ENCODE measurements around the gene ATAD3A. TPM values are rescaled to one million over a fixed set of nuclear protein-coding genes. Genes with fewer than 3 reads are reported as not detected.
"Not testable (repeated sequence)": the region's sequence is repeated elsewhere in the genome, so short reads cannot be mapped to it uniquely, and the experiment has no call there.

ATAD3A gene
- total and polyA plus RNA-seq, 9 of the 15 experiments (the other 6 are each of a cell fraction or from before 2014, with no cell fraction given), result 0.10 to 173 (median 36.7) TPM

DNA sequence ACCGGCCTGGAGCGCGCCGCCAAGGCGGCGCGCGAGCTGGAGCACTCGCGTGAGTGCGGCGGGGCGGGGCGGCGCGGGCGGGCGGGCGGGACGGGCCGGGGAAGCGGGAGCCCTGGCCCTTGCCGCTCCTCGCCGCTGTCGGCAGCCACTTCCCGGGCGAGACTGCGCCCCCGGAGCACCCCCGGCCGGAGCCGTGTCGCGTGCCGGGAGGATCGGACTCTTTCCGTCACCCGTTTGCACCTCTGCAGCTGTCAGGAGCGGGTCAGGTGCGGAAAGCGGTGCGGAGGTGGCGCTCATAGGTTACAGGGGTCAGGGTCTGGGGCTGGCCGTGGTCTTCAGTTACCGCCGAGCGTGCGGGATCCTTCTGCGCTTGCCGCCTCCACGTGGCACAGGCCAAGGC is 463 bp downstream of the ATAD3A start:
- peak in 1 of 4 experiments; percentile 45 for DNase-seq (ENCODE audit: extremely low read depth in 1 of 4, low spot score in 3 of 4)

DNA sequence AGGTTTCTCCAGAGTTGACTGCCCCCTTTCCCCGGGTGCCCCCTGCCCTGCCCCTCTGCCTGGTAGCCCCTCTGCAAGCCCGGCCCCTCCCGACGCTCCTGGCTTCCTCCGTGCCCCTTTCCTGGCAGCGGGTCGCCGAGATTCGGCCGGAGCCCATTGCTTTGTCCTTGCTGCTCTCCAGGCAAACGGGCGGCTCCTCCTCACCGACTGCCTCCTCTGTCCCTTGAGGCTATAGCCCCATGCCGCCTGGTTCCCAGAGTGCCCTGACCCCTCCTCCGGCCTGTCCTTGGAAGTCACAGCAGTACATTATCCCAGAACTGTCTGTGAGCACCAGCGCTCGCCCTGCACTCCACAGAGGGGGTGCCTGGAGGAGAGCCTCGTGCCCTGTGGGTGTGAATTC is 1.7 kb downstream of the ATAD3A start:
- DNase-seq (ENCODE audit: extremely low read depth in 1 of 4, low spot score in 3 of 4); H3K27me3 ChIP-seq (ENCODE audit: control insufficient read depth in 2 of 2, insufficient read depth in 2 of 2, low read length in 2 of 2); H4K20me1 ChIP-seq (replicated peaks; ENCODE audit: control insufficient read depth, insufficient read depth, low read length); FAIRE-seq; BruUV-seq (replicated peaks); H3K27ac ChIP-seq (ENCODE audit: extremely low read depth, low read depth, low read length); H2AFZ ChIP-seq (ENCODE audit: low read depth, low read length); H3K4me2 ChIP-seq (ENCODE audit: insufficient read depth, low read length); H3K9me3 ChIP-seq (replicated peaks; ENCODE audit: control insufficient read depth, insufficient read depth, low read depth, low read length); CTCF ChIA-PET (ENCODE audit: low intra/inter-chr PET ratio); H3K9me1 ChIP-seq (ENCODE audit: control insufficient read depth, insufficient read depth, low read length); POLR2A ChIA-PET; in situ Hi-C loops (cut with MboI); ATAC-seq: not testable (repeated sequence)
- Histone ChIP-seq H3K4me1 (replicated peaks in 1 of 2; ENCODE audit: control insufficient read depth in 2 of 2, insufficient read depth in 2 of 2, low read length in 2 of 2) (peaks cover 0 to 26% of the 10 kb centered on the region in 2 experiments; a peak in 2 of 5 replicates), H3K4me3 (peak overlapping the region; percentile 93; the same call in 1 of the 2 replicates), H3K9ac (ENCODE audit: insufficient read depth in 1 of 2, low read depth in 2 of 2, low read length in 2 of 2) (peak overlapping the region in 1 of 2 experiments; percentile 82; a peak in 2 of 4 replicates), H3K79me2 (ENCODE audit: control insufficient read depth, insufficient read depth, low read length) (peaks cover 45% of the 10 kb centered on the region), H3K36me3 (ENCODE audit: control insufficient read depth, insufficient read depth, low read length) (peaks cover 39% of the 10 kb centered on the region; the same call in 2 of the 3 replicates)
- intact Hi-C loops (cut with micrococcal nuclease), result loop anchor here (5.0 to 10.0 kb wide), 2 partner anchors 119 to 394 kb away; partner anchors contain the start of gene CCNL2
- WGBS (ENCODE audit: insufficient coverage, low coverage, missing lambda C conversion rate), result 81% methylated on average over 6 of the region's 18 CpGs

More for the DNA sequence above, 463 bp downstream of the ATAD3A start:
- peak overlapping the region; percentile 78; the same call in 1 of the 2 replicates for H3K4me2 ChIP-seq (ENCODE audit: insufficient read depth, low read length)
- H3K36me3 ChIP-seq (ENCODE audit: control insufficient read depth, insufficient read depth, low read length), result peaks cover 28% of the 10 kb centered on the region; the same call in 2 of the 3 replicates
- peak; percentile 17 for ATAC-seq
- FAIRE-seq; H4K20me1 ChIP-seq (replicated peaks; ENCODE audit: control insufficient read depth, insufficient read depth, low read length); BruUV-seq (replicated peaks); CTCF ChIA-PET (ENCODE audit: low intra/inter-chr PET ratio); H2AFZ ChIP-seq (ENCODE audit: low read depth, low read length); H3K9me3 ChIP-seq (replicated peaks; ENCODE audit: control insufficient read depth, insufficient read depth, low read depth, low read length); H3K27ac ChIP-seq (ENCODE audit: extremely low read depth, low read depth, low read length); POLR2A ChIA-PET; in situ Hi-C loops (cut with MboI); H3K9me1 ChIP-seq (ENCODE audit: control insufficient read depth, insufficient read depth, low read length); H3K27me3 ChIP-seq (ENCODE audit: control insufficient read depth in 2 of 2, insufficient read depth in 2 of 2, low read length in 2 of 2): not testable (repeated sequence)
- peak overlapping the region; percentile 66 to 100; a peak in 3 of 4 replicates for H3K9ac ChIP-seq (ENCODE audit: insufficient read depth in 1 of 2, low read depth in 2 of 2, low read length in 2 of 2)
- WGBS (ENCODE audit: insufficient coverage, low coverage, missing lambda C conversion rate), result 1% methylated on average over 30 of the region's 52 CpGs
- peaks cover 0 to 19% of the 10 kb centered on the region in 2 experiments; a peak in 2 of 5 replicates for H3K4me1 ChIP-seq (replicated peaks in 1 of 2; ENCODE audit: control insufficient read depth in 2 of 2, insufficient read depth in 2 of 2, low read length in 2 of 2)
- TF ChIP-seq SIN3A (IDR thresholded peaks at IDR 0.05; ENCODE audit: borderline replicate concordance in 2 of 2, control insufficient read depth in 1 of 2, low read depth in 2 of 2, low read length in 2 of 2), result peak in 1 of 2 experiments; percentile 20; a peak in 1 of 4 replicates
- H3K4me3 ChIP-seq, result peak overlapping the region; percentile 93
- intact Hi-C loops (cut with micrococcal nuclease), result loop anchor here (5.0 to 10.0 kb wide), 2 partner anchors 118 to 395 kb away; partner anchors contain the start of gene CCNL2
- peaks cover 45% of the 10 kb centered on the region for H3K79me2 ChIP-seq (ENCODE audit: control insufficient read depth, insufficient read depth, low read length)

DNA sequence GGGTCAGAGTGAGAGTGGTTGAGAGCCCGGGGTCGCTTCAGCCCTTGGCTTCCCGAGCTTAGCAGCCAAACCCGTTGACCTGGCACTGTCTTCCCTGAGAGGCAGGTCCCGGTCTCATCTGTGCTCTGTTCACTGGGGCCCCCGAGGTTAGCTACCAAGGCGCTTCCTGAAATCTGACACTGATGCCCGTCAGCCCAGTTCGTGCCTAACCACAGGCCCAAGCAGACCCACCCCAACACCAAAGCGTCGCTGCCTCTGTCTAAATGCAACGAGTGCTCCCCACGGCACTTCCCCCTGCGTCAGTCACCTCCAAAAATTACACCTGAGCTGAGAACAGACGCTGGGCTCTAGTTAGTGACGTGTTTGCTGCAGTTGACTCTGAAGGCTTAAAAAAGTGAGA is 2.4 kb downstream of the ATAD3A start:
- H3K79me2 ChIP-seq (ENCODE audit: control insufficient read depth, insufficient read depth, low read length), result peaks cover 45% of the 10 kb centered on the region
- H3K27me3 ChIP-seq (ENCODE audit: control insufficient read depth in 2 of 2, insufficient read depth in 2 of 2, low read length in 2 of 2); H3K4me3 ChIP-seq; H2AFZ ChIP-seq (ENCODE audit: low read depth, low read length); DNase-seq (ENCODE audit: extremely low read depth in 1 of 4, low spot score in 3 of 4); POLR2A ChIA-PET; in situ Hi-C loops (cut with MboI); H3K9me1 ChIP-seq (ENCODE audit: control insufficient read depth, insufficient read depth, low read length); H3K9me3 ChIP-seq (replicated peaks; ENCODE audit: control insufficient read depth, insufficient read depth, low read depth, low read length); H4K20me1 ChIP-seq (replicated peaks; ENCODE audit: control insufficient read depth, insufficient read depth, low read length); BruUV-seq (replicated peaks); H3K27ac ChIP-seq (ENCODE audit: extremely low read depth, low read depth, low read length); CTCF ChIA-PET (ENCODE audit: low intra/inter-chr PET ratio); H3K4me2 ChIP-seq (ENCODE audit: insufficient read depth, low read length); FAIRE-seq; ATAC-seq: not testable (repeated sequence)
- WGBS (ENCODE audit: insufficient coverage, low coverage, missing lambda C conversion rate), result 89% methylated on average over 7 of the region's 16 CpGs
- H3K9ac ChIP-seq (ENCODE audit: insufficient read depth in 1 of 2, low read depth in 2 of 2, low read length in 2 of 2), result peak overlapping the region in 1 of 2 experiments; percentile 35; a peak in 1 of 4 replicates
- intact Hi-C loops (cut with micrococcal nuclease), result loop anchor here (5.0 to 10.0 kb wide), 2 partner anchors 120 to 393 kb away; partner anchors contain the start of gene CCNL2
- peaks cover 42% of the 10 kb centered on the region; the same call in 2 of the 3 replicates for H3K36me3 ChIP-seq (ENCODE audit: control insufficient read depth, insufficient read depth, low read length)
- H3K4me1 ChIP-seq (replicated peaks in 1 of 2; ENCODE audit: control insufficient read depth in 2 of 2, insufficient read depth in 2 of 2, low read length in 2 of 2), result peaks cover 0 to 26% of the 10 kb centered on the region in 2 experiments; a peak in 2 of 5 replicates

Data from K562 (cell line).